ENCODE data around the gene PDE6B. TPM values are rescaled to one million over a fixed set of nuclear protein-coding genes. Genes with fewer than 3 reads are reported as not detected.

PDE6B gene
- polyA plus RNA-seq, 1 experiment = 0.64 TPM

- Histone ChIP-seq H3K4me3 (ENCODE audit: low read depth, low read length) (no peak overlapping the region), H3K9me3 (ENCODE audit: control insufficient read depth, insufficient read depth, low read length) (no peaks in the 10 kb centered on the region; the same call in 1 of the 2 replicates), H3K27ac (ENCODE audit: low read depth, low read length) (no peak overlapping the region), H3K27me3 (ENCODE audit: control insufficient read depth, insufficient read depth, low read length) (no peaks in the 10 kb centered on the region)
- no peak for TF ChIP-seq CTCF (IDR thresholded peaks at IDR 0.05; ENCODE audit: low read depth, low read length)
- DNase-seq (ENCODE audit: low read depth, low spot score) = no peak
- CTCF ChIA-PET = no interaction called here
- POLR2A ChIA-PET = no interaction called here
Measured at GRCh38 chr4:675980-676870, 50.9 kb downstream of the PDE6B start.

GRCh38 chr4:676871-677235 is 51.5 kb downstream of the PDE6B start:
- no peak for TF ChIP-seq CTCF (IDR thresholded peaks at IDR 0.05; ENCODE audit: low read depth, low read length)
- Histone ChIP-seq H3K27me3 (ENCODE audit: control insufficient read depth, insufficient read depth, low read length) (no peaks in the 10 kb centered on the region), H3K27ac (ENCODE audit: low read depth, low read length) (no peak overlapping the region), H3K4me3 (ENCODE audit: low read depth, low read length) (no peak overlapping the region), H3K9me3 (ENCODE audit: control insufficient read depth, insufficient read depth, low read length) (no peaks in the 10 kb centered on the region; the same call in 1 of the 2 replicates)
- CTCF ChIA-PET = no interaction called here
- POLR2A ChIA-PET = no interaction called here
- DNase-seq (ENCODE audit: low read depth, low spot score) = no peak

GRCh38 chr4:677431-678293 is 52.3 kb downstream of the PDE6B start:
- ChIA-PET CTCF (no interaction called here), POLR2A (no interaction called here)
- no peak for TF ChIP-seq CTCF (IDR thresholded peaks at IDR 0.05; ENCODE audit: low read depth, low read length)
- DNase-seq (ENCODE audit: low read depth, low spot score) = no peak
- Histone ChIP-seq H3K4me3 (ENCODE audit: low read depth, low read length) (no peak overlapping the region), H3K27ac (ENCODE audit: low read depth, low read length) (no peak overlapping the region), H3K27me3 (ENCODE audit: control insufficient read depth, insufficient read depth, low read length) (no peaks in the 10 kb centered on the region), H3K9me3 (ENCODE audit: control insufficient read depth, insufficient read depth, low read length) (no peaks in the 10 kb centered on the region; the same call in 1 of the 2 replicates)

GRCh38 chr4:678331-679103 is 53.1 kb downstream of the PDE6B start:
- DNase-seq (ENCODE audit: low read depth, low spot score) = no peak
- no peak overlapping the region for H3K4me3 ChIP-seq (ENCODE audit: low read depth, low read length)
- H3K9me3 ChIP-seq (ENCODE audit: control insufficient read depth, insufficient read depth, low read length) = no peaks in the 10 kb centered on the region; the same call in 1 of the 2 replicates
- POLR2A ChIA-PET = no interaction called here
- TF ChIP-seq CTCF (IDR thresholded peaks at IDR 0.05; ENCODE audit: low read depth, low read length) = no peak
- H3K27me3 ChIP-seq (ENCODE audit: control insufficient read depth, insufficient read depth, low read length) = no peaks in the 10 kb centered on the region
- no peak overlapping the region for H3K27ac ChIP-seq (ENCODE audit: low read depth, low read length)
- CTCF ChIA-PET = interaction anchor here (0.6 kb wide), 1 partner anchor 35 kb away, joined by 3 read pairs; no protein-coding TSS in a partner anchor

All from AG04450 (cell line).